ENCODE data around the gene MAP4K4. TPM values are rescaled to one million over a fixed set of nuclear protein-coding genes. Genes with fewer than 3 reads are reported as not detected.

Gene MAP4K4
- total RNA-seq, 2 donors from 2014 or later = 47.5 to 50.4 TPM

GRCh38 chr2:101724125-101724474, 26.6 kb downstream of the MAP4K4 start:
- no peak overlapping the region for H3K27ac ChIP-seq
- peaks cover 0 to 40% of the 10 kb centered on the region in 2 donors for H3K4me1 ChIP-seq

DNA sequence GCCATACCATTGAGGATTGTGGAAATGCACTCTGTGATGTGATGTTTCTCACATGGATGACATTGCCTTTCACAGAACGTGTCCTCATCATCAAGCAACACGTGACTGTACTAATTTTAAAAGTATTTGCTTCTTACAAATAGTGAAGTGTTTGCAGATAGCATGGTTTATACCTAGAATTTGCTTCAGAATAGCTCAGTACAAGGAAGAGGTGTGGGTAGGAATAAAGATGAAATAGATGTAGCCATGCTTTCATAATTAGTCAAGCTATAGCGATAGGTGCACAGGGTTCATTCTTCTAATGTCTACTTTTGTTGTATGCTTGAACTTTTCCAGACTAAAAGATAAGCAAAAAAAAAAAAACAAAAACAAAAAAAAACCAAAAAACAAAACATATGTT, 27.5 kb downstream of the MAP4K4 start:
- no peak overlapping the region for H3K27ac ChIP-seq
- DNase-seq (ENCODE audit: low spot score) = no peak
- no peaks in the 10 kb centered on the region for H3K36me3 ChIP-seq
- no peaks in the 10 kb centered on the region for H3K9me3 ChIP-seq
- peaks cover 0 to 48% of the 10 kb centered on the region in 2 donors for H3K4me1 ChIP-seq
- H3K4me3 ChIP-seq = no peak overlapping the region
- no peak for TF ChIP-seq CTCF (IDR thresholded peaks at IDR 0.05)
- no peaks in the 10 kb centered on the region for H3K27me3 ChIP-seq

More at GRCh38 chr2:101724125-101724474, 26.6 kb downstream of the MAP4K4 start:
- Histone ChIP-seq H3K9me3 (no peaks in the 10 kb centered on the region), H3K36me3 (no peaks in the 10 kb centered on the region), H3K4me3 (no peak overlapping the region), H3K27me3 (no peaks in the 10 kb centered on the region)
- DNase-seq (ENCODE audit: low spot score) = no peak
- TF ChIP-seq CTCF (IDR thresholded peaks at IDR 0.05) = no peak

DNA sequence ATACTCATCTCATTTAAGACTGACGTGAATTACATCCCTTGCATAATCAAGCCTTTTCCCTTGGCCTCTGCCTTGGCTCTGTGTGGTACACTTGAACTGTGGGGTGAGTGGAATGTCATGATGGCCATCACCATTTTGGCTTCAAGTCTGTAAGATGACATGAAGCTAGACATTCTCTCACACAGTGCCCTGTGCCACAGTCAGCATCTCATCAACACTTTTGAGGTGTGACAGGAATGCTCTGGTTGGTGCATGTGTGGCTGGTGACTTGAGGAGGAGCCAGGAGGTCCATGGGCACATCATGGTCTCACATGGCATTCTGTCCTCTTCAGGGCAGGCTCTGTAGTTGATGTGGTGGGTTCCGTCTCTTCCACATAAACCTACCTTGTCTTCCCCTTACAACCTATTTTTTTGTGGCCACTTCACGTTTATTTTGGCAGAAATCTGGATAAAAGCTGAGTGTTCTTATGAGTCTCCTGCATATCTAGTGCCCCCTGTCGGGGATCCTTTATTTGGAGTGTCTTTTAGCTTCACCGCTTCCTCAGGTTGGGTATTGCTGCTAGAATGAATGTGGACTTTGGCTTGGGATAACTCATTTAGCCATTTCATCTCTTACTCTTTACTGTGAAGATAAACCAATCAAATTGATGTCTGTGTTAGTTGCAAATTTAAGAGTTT, 28.1 kb downstream of the MAP4K4 start:
- Histone ChIP-seq H3K4me3 (no peak overlapping the region), H3K36me3 (no peaks in the 10 kb centered on the region), H3K27ac (no peak overlapping the region), H3K9me3 (no peaks in the 10 kb centered on the region), H3K4me1 (peaks cover 0 to 53% of the 10 kb centered on the region in 2 donors), H3K27me3 (no peaks in the 10 kb centered on the region)
- TF ChIP-seq CTCF (IDR thresholded peaks at IDR 0.05) = no peak
- no peak for DNase-seq (ENCODE audit: low spot score)

GRCh38 chr2:101728865-101729264, 31.4 kb downstream of the MAP4K4 start:
- Histone ChIP-seq H3K4me3 (no peak overlapping the region), H3K27me3 (no peaks in the 10 kb centered on the region), H3K36me3 (no peaks in the 10 kb centered on the region), H3K4me1 (peaks cover 0 to 61% of the 10 kb centered on the region in 2 donors), H3K9me3 (no peaks in the 10 kb centered on the region), H3K27ac (no peak overlapping the region)
- DNase-seq (ENCODE audit: low spot score) = no peak
- no peak for TF ChIP-seq CTCF (IDR thresholded peaks at IDR 0.05)

DNA sequence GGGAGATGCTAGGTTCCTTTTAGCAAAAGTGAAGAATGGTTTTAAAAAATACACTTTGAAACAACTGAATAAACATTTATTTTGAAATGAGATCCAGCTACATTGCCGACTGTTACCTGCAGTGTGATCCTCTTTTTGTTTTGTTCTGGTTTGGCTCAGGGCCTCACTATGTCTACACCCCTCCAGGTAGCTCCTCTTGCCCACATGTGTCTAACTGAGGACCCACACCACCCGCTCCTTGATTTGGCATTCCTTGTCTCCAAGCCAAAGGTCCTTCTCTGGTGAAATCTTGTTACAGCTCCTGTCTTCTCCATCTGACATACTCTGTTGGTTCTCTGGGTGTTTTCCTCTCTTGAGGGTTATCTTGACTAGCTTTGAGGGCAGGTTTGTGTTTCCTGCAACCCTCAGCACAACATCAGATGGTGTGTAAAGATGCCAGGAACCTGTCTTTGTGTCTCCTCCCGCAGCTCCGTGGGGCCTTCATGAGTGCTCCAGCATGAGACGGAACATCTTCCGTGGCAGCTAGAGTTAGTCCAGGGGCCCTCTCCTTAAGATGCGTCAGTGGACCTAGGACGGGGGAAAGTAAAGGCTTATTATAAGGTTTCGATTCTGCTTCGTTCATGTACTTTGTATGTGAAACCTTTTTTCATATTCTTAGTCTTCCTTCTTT, 32.1 kb downstream of the MAP4K4 start:
- no peak overlapping the region for H3K4me3 ChIP-seq
- H3K9me3 ChIP-seq = no peaks in the 10 kb centered on the region
- H3K36me3 ChIP-seq = no peaks in the 10 kb centered on the region
- H3K27me3 ChIP-seq = no peaks in the 10 kb centered on the region
- TF ChIP-seq CTCF (IDR thresholded peaks at IDR 0.05) = no peak
- H3K27ac ChIP-seq = no peak overlapping the region
- no peak for DNase-seq (ENCODE audit: low spot score)
- peaks cover 0 to 61% of the 10 kb centered on the region in 2 donors for H3K4me1 ChIP-seq

Measured in right atrium auricular region (tissue), 2 donors.